OCI-LY7 (cell line): Measurements from ENCODE around the gene CMTM7. TPM values are rescaled to one million over a fixed set of nuclear protein-coding genes. Genes with fewer than 3 reads are reported as not detected.

Experiments
- BruUV-seq: library from RNA; stranded (reverse); fragments of 400-500 nt; replicated peaks from 2 replicates; lab custom pipeline; 2021; lab: Mats Ljungman, UMichigan
- CTCF ChIA-PET: fragments of 300-600 bp; sonication (Branson Sonifier 250); formaldehyde crosslinking; loops from one replicate; lab custom pipeline; 2022; ENCODE audit warnings: antibody characterized with exemption; ENCODE audit not compliant: unreplicated experiment; lab: Charles Lee
- POLR2A ChIA-PET: fragments of 300-600 bp; sonication (Branson Sonifier 250); formaldehyde crosslinking; loops from one replicate; lab custom pipeline; 2022; ENCODE audit warnings: antibody characterized with exemption; lab: Charles Lee
- DNase-seq: peaks from one replicate; pipeline ENCODE4 v3.0.0-alpha.2; 2015; ENCODE audit warnings: low spot score
- H2AFZ ChIP-seq: fragments of 200-600 bp; sonication (generic), shearing (Covaris generic); 2 replicates; pipeline ENCODE4 v1.6.1; 2014; ENCODE audit warnings: mild to moderate bottlenecking, antibody characterized with exemption, low read length, moderate library complexity
- H3K27ac ChIP-seq: fragments of 200-600 bp; sonication (generic); 2 replicates; pipeline ENCODE4 v1.5.1; 2014; ENCODE audit warnings: mixed run types, low read depth, mild to moderate bottlenecking, moderate library complexity, low read length, inconsistent platforms; ENCODE audit not compliant: poor library complexity, severe bottlenecking
- H3K36me3 ChIP-seq: fragments of 200-600 bp; sonication (generic); 2 replicates; pipeline ENCODE4 v1.6.1; 2014; ENCODE audit warnings: mild to moderate bottlenecking, antibody characterized with exemption, low read length, moderate library complexity, mixed read lengths; ENCODE audit not compliant: insufficient read depth
- H3K4me1 ChIP-seq: fragments of 200-600 bp; sonication (generic); 2 replicates; pipeline ENCODE4 v1.5.1; 2014; ENCODE audit warnings: mild to moderate bottlenecking, low read length; ENCODE audit not compliant: insufficient read depth, poor library complexity, severe bottlenecking
- H3K4me2 ChIP-seq: fragments of 200-600 bp; sonication (generic); 2 replicates; pipeline ENCODE4 v1.6.1; 2014; ENCODE audit warnings: mild to moderate bottlenecking, low read length
- H3K4me3 ChIP-seq: fragments of 200-600 bp; sonication (generic); 2 replicates; pipeline ENCODE4 v1.5.1; 2014; ENCODE audit warnings: mild to moderate bottlenecking, low read depth, low read length; ENCODE audit not compliant: poor library complexity, severe bottlenecking
- H3K79me2 ChIP-seq: fragments of 200-600 bp; sonication (generic); 2 replicates; pipeline ENCODE4 v1.6.1; 2016; ENCODE audit warnings: low read depth, mild to moderate bottlenecking, low read length, moderate library complexity, mixed read lengths; ENCODE audit not compliant: insufficient read depth
- H3K9me2 ChIP-seq: fragments of 200-600 bp; sonication (generic); 2 replicates; pipeline ENCODE4 v1.6.1; 2016; ENCODE audit warnings: mild to moderate bottlenecking, low read length, mixed read lengths; ENCODE audit not compliant: insufficient read depth
- H3K9me3 ChIP-seq: fragments of 200-600 bp; sonication (generic); 2 replicates; pipeline ENCODE4 v1.6.1; 2014; ENCODE audit warnings: mild to moderate bottlenecking, mixed run types, low read length, mixed read lengths
- H4K20me1 ChIP-seq: fragments of 200-600 bp; sonication (generic); 2 replicates; pipeline ENCODE4 v1.6.1; 2014; ENCODE audit warnings: mild to moderate bottlenecking, antibody characterized with exemption, low read length, moderate library complexity, mixed read lengths; ENCODE audit not compliant: insufficient read depth
- CTCF ChIP-seq: fragments of 200-600 bp; sonication (generic); conservative IDR thresholded peaks from 2 replicates; pipeline ENCODE4 v1.5.1; 2014; ENCODE audit warnings: mild to moderate bottlenecking, antibody characterized with exemption, low read length, moderate library complexity, mixed read lengths
- EZH2phosphoT487 ChIP-seq: fragments of 200-600 bp; sonication (generic); IDR thresholded peaks from 2 replicates; pipeline ENCODE4 v1.6.1; 2018; ENCODE audit warnings: low read depth, borderline replicate concordance, mild to moderate bottlenecking, mixed run types, antibody characterized with exemption, low read length, moderate library complexity, mixed read lengths
- intact Hi-C: fragments of 100-400 bp; cut with micrococcal nuclease; formaldehyde crosslinking; loops from one replicate; pipeline ENCODE4 v1.10.0; 2022; ENCODE audit not compliant: unreplicated experiment
- total RNA-seq, 2 experiments: library from RNA; depleted of rRNA in 1 of 2; stranded (reverse); fragments of >200 nt in 1 of 2; shearing (Covaris generic) in 1 of 2; gene quantifications; 2 replicates each; pipeline ENCODE4 v1.2.3, GENCODE V29; 2014 to 2022

CMTM7 gene
- total RNA-seq, 2 experiments from 2014 or later = 16.0 to 19.0 TPM

DNA sequence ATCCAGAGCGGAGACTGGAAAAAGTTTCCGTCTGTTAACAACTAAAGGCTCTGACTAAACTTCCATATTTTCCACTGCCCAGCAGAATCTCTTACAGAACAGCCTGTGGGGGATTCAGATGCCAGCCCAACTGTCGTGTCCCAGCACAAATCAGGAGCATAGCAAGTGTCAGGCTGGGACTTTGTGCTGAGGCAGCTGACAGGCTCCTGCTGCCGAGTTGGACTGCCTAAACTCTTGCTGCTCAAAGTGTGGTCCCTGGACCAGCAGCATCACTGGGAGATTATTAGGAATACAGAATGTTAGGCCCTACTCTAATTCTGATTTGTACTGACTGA is 31.2 kb upstream of the CMTM7 start:
- BruUV-seq = no TSS peak
- ChIA-PET CTCF (no interaction called here), POLR2A (interaction anchor here (0.6 kb wide), 1 partner anchor 12 kb away, joined by 3 read pairs; no protein-coding TSS in a partner anchor)
- Histone ChIP-seq H3K9me3 (no peaks in the 10 kb centered on the region), H3K79me2 (no peaks in the 10 kb centered on the region), H2AFZ (no peak overlapping the region), H3K4me1 (no peaks in the 10 kb centered on the region), H4K20me1 (no peaks in the 10 kb centered on the region), H3K4me3 (no peak overlapping the region), H3K4me2 (no peak overlapping the region), H3K27ac (no peak overlapping the region), H3K9me2 (no peaks in the 10 kb centered on the region), H3K36me3 (no peaks in the 10 kb centered on the region)
- intact Hi-C loops = no loop called here
- no peak for DNase-seq
- TF ChIP-seq EZH2phosphoT487 (no peak), CTCF (no peak)

DNA sequence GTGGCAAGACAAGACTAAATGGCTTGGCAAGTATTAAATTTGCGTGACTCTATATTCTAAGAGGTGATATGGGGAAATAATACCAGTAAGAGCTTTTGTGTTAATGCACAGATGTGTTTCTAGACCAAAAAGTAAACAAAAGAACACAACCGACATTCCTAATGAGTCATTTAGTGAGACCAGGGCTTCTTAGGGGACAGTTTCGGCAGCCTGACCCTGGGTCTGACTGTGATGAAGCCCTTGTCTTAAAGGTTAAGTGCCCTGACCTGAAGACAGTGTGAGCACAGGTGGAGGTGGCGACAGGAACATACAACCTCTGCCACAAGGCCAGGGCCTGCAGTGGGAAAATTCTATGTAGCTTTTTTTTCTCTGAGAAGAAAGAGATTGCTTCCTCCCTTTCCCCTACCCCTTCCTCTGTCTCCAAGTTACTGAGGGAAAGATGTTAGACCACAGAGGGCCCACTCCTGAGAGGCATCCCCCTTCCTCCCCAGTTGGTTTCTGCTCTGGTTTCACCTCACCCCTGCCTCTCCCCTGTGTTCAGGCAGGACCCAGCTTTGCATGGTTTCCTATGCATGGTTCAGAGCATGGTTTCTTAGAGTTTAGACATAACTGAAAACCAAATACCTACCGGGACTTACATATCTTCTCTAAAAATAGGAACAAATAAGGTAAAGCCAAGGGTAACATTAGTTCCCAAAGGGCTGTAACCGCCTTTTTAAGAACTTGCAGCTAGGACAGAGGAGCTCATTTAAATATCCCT is 24.8 kb upstream of the CMTM7 start:
- Histone ChIP-seq H3K27ac (no peak overlapping the region), H4K20me1 (no peaks in the 10 kb centered on the region), H2AFZ (no peak overlapping the region), H3K79me2 (no peaks in the 10 kb centered on the region), H3K4me2 (no peak overlapping the region), H3K9me2 (no peaks in the 10 kb centered on the region), H3K4me1 (no peaks in the 10 kb centered on the region), H3K9me3 (no peaks in the 10 kb centered on the region), H3K36me3 (no peaks in the 10 kb centered on the region), H3K4me3 (no peak overlapping the region)
- no TSS peak for BruUV-seq
- ChIA-PET POLR2A (interaction anchor here (0.6 kb wide), 1 partner anchor 131 kb away, joined by 4 read pairs; no protein-coding TSS in a partner anchor), CTCF (no interaction called here)
- no peak for DNase-seq
- intact Hi-C loops = no loop called here
- TF ChIP-seq EZH2phosphoT487 (no peak), CTCF (no peak)

DNA sequence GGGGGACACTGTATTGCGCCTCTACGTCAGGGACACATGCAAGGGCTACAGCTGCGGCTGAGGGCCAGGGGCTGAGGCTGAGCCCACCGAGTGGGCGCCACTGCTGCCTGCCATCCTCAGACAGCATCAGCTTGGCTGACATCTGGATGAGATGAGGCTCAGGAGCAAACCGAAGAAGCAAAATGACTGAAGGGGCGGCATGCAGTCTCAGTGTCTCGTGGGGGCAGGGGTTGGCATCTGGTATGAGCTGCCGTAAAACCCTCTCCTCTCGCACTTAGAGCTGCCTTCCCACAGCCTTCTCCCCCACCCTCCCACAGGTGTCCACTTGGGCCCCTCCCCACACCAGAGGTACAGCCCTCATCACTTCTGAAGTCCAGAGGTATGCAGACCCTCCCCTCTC is 24.2 kb upstream of the CMTM7 start:
- Histone ChIP-seq H3K9me2 (no peaks in the 10 kb centered on the region), H3K79me2 (no peaks in the 10 kb centered on the region), H3K9me3 (no peaks in the 10 kb centered on the region), H3K27ac (no peak overlapping the region), H4K20me1 (no peaks in the 10 kb centered on the region), H2AFZ (no peak overlapping the region), H3K4me3 (no peak overlapping the region), H3K4me2 (no peak overlapping the region; the same call in 1 of the 2 replicates), H3K4me1 (no peaks in the 10 kb centered on the region), H3K36me3 (no peaks in the 10 kb centered on the region)
- CTCF ChIA-PET = no interaction called here
- TF ChIP-seq EZH2phosphoT487 (no peak), CTCF (no peak)
- BruUV-seq = no TSS peak
- POLR2A ChIA-PET = interaction anchor here (0.6 kb wide), 1 partner anchor 130 kb away, joined by 4 read pairs; no protein-coding TSS in a partner anchor
- DNase-seq = no peak
- intact Hi-C loops = no loop called here
